IMR-90 (cell line): ENCODE measurements around the gene FAM89A. TPM values are rescaled to one million over a fixed set of nuclear protein-coding genes. Genes with fewer than 3 reads are reported as not detected.
"Not testable (repeated sequence)": the region's sequence is repeated elsewhere in the genome, so short reads cannot be mapped to it uniquely, and the experiment has no call there.

Source experiments
- ATAC-seq: fragments of 200-7000 bp; cut with Tn5 transposase; 2 replicates; pipeline ENCODE4 v1.9.1; 2020; ENCODE audit warnings: low read depth, mild to moderate bottlenecking, moderate library complexity
- BruUV-seq: library from RNA; stranded (reverse); fragments of 400-500 nt; replicated peaks from 2 replicates; lab custom pipeline; 2021; lab: Mats Ljungman, UMichigan
- CTCF ChIA-PET: fragments of 300-600 bp; formaldehyde crosslinking; extraction: SDS; loops from one replicate; lab custom pipeline; 2021; ENCODE audit warnings: antibody characterized with exemption; lab: Yijun Ruan, JAX
- POLR2A ChIA-PET: fragments of 300-600 bp; sonication (Branson Sonifier 250); formaldehyde crosslinking; loops from one replicate; lab custom pipeline; 2022; ENCODE audit warnings: antibody characterized with exemption; ENCODE audit not compliant: unreplicated experiment; lab: Charles Lee
- DNase-seq: peaks from one replicate; pipeline ENCODE4 v3.0.0; 2013
- H2AFZ ChIP-seq: replicated peaks from 2 replicates; pipeline ENCODE3; 2013; ENCODE audit warnings: low read length, mild to moderate bottlenecking; ENCODE audit not compliant: poor library complexity
- H2AK5ac ChIP-seq: 2 replicates; pipeline ENCODE4 v1.6.1; 2013; ENCODE audit warnings: low read depth, low read length, inconsistent platforms
- H2AK9ac ChIP-seq: replicated peaks from 2 replicates; pipeline ENCODE3; 2013; ENCODE audit warnings: mild to moderate bottlenecking, low read depth, low read length, moderate library complexity; ENCODE audit not compliant: poor library complexity
- H2BK120ac ChIP-seq: 2 replicates; pipeline ENCODE4 v1.6.1; 2013; ENCODE audit warnings: low read depth, low read length, inconsistent platforms
- H2BK15ac ChIP-seq: 3 replicates; pipeline ENCODE4 v1.6.1; 2013; ENCODE audit warnings: low read depth, low read length, inconsistent platforms
- H2BK20ac ChIP-seq: 2 replicates; pipeline ENCODE4 v1.6.1; 2013; ENCODE audit warnings: low read depth, mild to moderate bottlenecking, inconsistent platforms, low read length, moderate library complexity
- H2BK5ac ChIP-seq: 2 replicates; pipeline ENCODE4 v1.6.1; 2013; ENCODE audit warnings: mild to moderate bottlenecking, low read depth, low read length, inconsistent platforms; ENCODE audit not compliant: poor library complexity, severe bottlenecking
- H3K14ac ChIP-seq: replicated peaks from 2 replicates; pipeline ENCODE4 v1.6.1; 2013; ENCODE audit warnings: low read depth, low read length, inconsistent platforms
- H3K18ac ChIP-seq: 2 replicates; pipeline ENCODE4 v1.6.1; 2013; ENCODE audit warnings: low read depth, low read length, control low read depth
- H3K23ac ChIP-seq: 2 replicates; pipeline ENCODE4 v1.6.1; 2013; ENCODE audit warnings: low read depth, low read length, inconsistent platforms
- H3K27ac ChIP-seq: 2 replicates; pipeline ENCODE4 v1.5.1; 2013; ENCODE audit warnings: mild to moderate bottlenecking, control low read depth, low read length; ENCODE audit not compliant: insufficient read depth
- H3K27me3 ChIP-seq: 2 replicates; pipeline ENCODE4 v1.6.1; 2013; ENCODE audit warnings: low read length; ENCODE audit not compliant: control insufficient read depth, insufficient read depth
- H3K36me3 ChIP-seq: 2 replicates; pipeline ENCODE4 v1.6.1; 2013; ENCODE audit warnings: low read length, mixed read lengths; ENCODE audit not compliant: control insufficient read depth, insufficient read depth
- H3K4ac ChIP-seq: 2 replicates; pipeline ENCODE4 v1.6.1; 2013; ENCODE audit warnings: low read depth, low read length, inconsistent platforms
- H3K4me1 ChIP-seq: 2 replicates; pipeline ENCODE4 v1.6.1; 2013; ENCODE audit warnings: low read length, mixed read lengths; ENCODE audit not compliant: control insufficient read depth, insufficient read depth
- H3K4me2 ChIP-seq: 2 replicates; pipeline ENCODE4 v1.6.1; 2013; ENCODE audit warnings: low read depth, mild to moderate bottlenecking, control low read depth, low read length, moderate library complexity
- H3K4me3 ChIP-seq: 2 replicates; pipeline ENCODE4 v1.5.1; 2013; ENCODE audit warnings: low read depth, mild to moderate bottlenecking, control low read depth, low read length, moderate library complexity; ENCODE audit not compliant: insufficient read depth
- H3K56ac ChIP-seq: 2 replicates; pipeline ENCODE4 v1.6.1; 2013; ENCODE audit warnings: low read length, inconsistent platforms; ENCODE audit not compliant: insufficient read depth; ENCODE audit errors: extremely low read depth
- H3K79me1 ChIP-seq, 2 experiments: 2 replicates each; pipeline ENCODE4 v1.6.1; 2013; ENCODE audit warnings: low read length in 2 of 2, inconsistent platforms in 1 of 2, low read depth in 1 of 2
- H3K9ac ChIP-seq: 2 replicates; pipeline ENCODE4 v1.6.1; 2013; ENCODE audit warnings: low read depth, low read length, control low read depth
- H3K9me1 ChIP-seq: 2 replicates; pipeline ENCODE4 v1.6.1; 2013; ENCODE audit warnings: low read length, inconsistent platforms; ENCODE audit not compliant: insufficient read depth
- H3K9me3 ChIP-seq: 2 replicates; pipeline ENCODE4 v1.6.1; 2013; ENCODE audit warnings: low read length; ENCODE audit not compliant: control insufficient read depth, insufficient read depth
- H4K20me1 ChIP-seq: 2 replicates; pipeline ENCODE4 v1.6.1; 2013; ENCODE audit warnings: low read length, inconsistent platforms; ENCODE audit not compliant: insufficient read depth
- H4K5ac ChIP-seq: 2 replicates; pipeline ENCODE4 v1.6.1; 2013; ENCODE audit warnings: mild to moderate bottlenecking, low read depth, low read length, control low read depth
- H4K8ac ChIP-seq, 2 experiments: 2 replicates each; pipeline ENCODE4 v1.6.1; 2013; ENCODE audit warnings: low read depth in 2 of 2, low read length in 2 of 2, control low read depth in 1 of 2, inconsistent platforms in 1 of 2
- H4K91ac ChIP-seq: 2 replicates; pipeline ENCODE4 v1.6.1; 2013; ENCODE audit warnings: low read depth, low read length, inconsistent platforms; ENCODE audit not compliant: insufficient read depth
- WGBS, 2 experiments: methylation state at CpG; one replicate each; pipeline versions ENCODE4 v1.1.5 to v1.1.7; 2013; ENCODE audit warnings: missing lambda C conversion rate in 2 of 2; ENCODE audit not compliant: insufficient read length in 1 of 2; ENCODE audit errors: extremely low coverage in 2 of 2; 5-methylcytosine and 5-hydroxymethylcytosine counted together
- dilution Hi-C: fragments of 300-500 bp; cut with HindIII; formaldehyde crosslinking; loops from one replicate; pipeline ENCODE4 v1.14.3; 2018; ENCODE audit warnings: low sequenced_read_pairs; ENCODE audit not compliant: unreplicated experiment
- in situ Hi-C: fragments of 300-500 bp; cut with MboI; formaldehyde crosslinking; loops from 3 replicates; pipeline ENCODE4 v1.14.3; 2019; ENCODE audit warnings: low sequenced_read_pairs, inconsistent platforms, mixed read lengths
- intact Hi-C: fragments of 100-400 bp; cut with micrococcal nuclease; formaldehyde crosslinking; loops from 2 replicates; pipeline ENCODE4 v1.10.0; 2022
- polyA plus RNA-seq, 3 experiments: library from polyadenylated mRNA; depleted of rRNA; stranded (reverse); fragments of >200 nt; gene quantifications; 2 replicates each; pipeline ENCODE4 v1.2.3, GENCODE V29; 2012; ENCODE audit warnings: low replicate concordance in 1 of 3
- total RNA-seq: library from RNA; depleted of rRNA; stranded (reverse); fragments of >200 nt; gene quantifications from 2 replicates; pipeline ENCODE4 v1.2.3, GENCODE V29; 2012

Gene FAM89A
- total and polyA plus RNA-seq, 2 of the 4 experiments (the other 2 are of a cell fraction), result 6.8 to 8.1 TPM

- H3K9ac ChIP-seq, H3K4ac ChIP-seq, H2AK5ac ChIP-seq, H3K9me3 ChIP-seq, BruUV-seq, H4K5ac ChIP-seq, H3K36me3 ChIP-seq, in situ Hi-C loops, H2BK5ac ChIP-seq, POLR2A ChIA-PET, H3K23ac ChIP-seq, H3K56ac ChIP-seq, H3K79me1 ChIP-seq, H4K20me1 ChIP-seq, dilution Hi-C loops, H3K4me3 ChIP-seq, H3K14ac ChIP-seq, H3K18ac ChIP-seq, DNase-seq, H2AK9ac ChIP-seq, H2AFZ ChIP-seq, H2BK20ac ChIP-seq, H3K4me1 ChIP-seq, H3K4me2 ChIP-seq, H3K9me1 ChIP-seq, H2BK15ac ChIP-seq, H2BK120ac ChIP-seq, CTCF ChIA-PET, H4K8ac ChIP-seq, H3K27ac ChIP-seq, ATAC-seq, H4K91ac ChIP-seq: not testable (repeated sequence)
- intact Hi-C loops, result loop anchor here (5.0 kb wide), 1 partner anchor 156 kb away; no protein-coding TSS in a partner anchor
- WGBS, 2 experiments, result 75% methylated on average over 2 of the region's 10 CpGs; no CpG with 5 or more reads in 1 of the 2 experiments
- H3K27me3 ChIP-seq, result peaks cover 27% of the 10 kb centered on the region
Observed at GRCh38 chr1:231045921-231046729, 6.1 kb upstream of the FAM89A start.
